Right lung (tissue), 5 donors: ENCODE data around the gene SLF2. TPM values are rescaled to one million over a fixed set of nuclear protein-coding genes. Genes with fewer than 3 reads are reported as not detected.

Experiments used
- DNase-seq, 2 donors: peaks; one replicate each; pipeline ENCODE4 v3.0.0-alpha.2; 2013
- polyA plus RNA-seq, 5 donors: library from polyadenylated mRNA; unstranded; fragments of 120-200 nt; gene quantifications; one replicate each; pipeline versions ENCODE4 v1.2.1 to v1.2.3, GENCODE V29; 2013; ENCODE audit warnings: inconsistent platforms in 1 of 5, low replicate concordance in 1 of 5; ENCODE audit not compliant: insufficient read length in 5 of 5, insufficient read depth in 1 of 5

SLF2 gene
- polyA plus RNA-seq, 5 donors = 47.4 to 70.5 (median 57.0) TPM

- DNase-seq = peak; percentile 64 to 81
Observed at GRCh38 chr10:101012525-101013364, 100.0 kb downstream of the SLF2 start.

- no peak for DNase-seq
Observed at GRCh38 chr10:101013365-101013825, 100.6 kb downstream of the SLF2 start.

GRCh38 chr10:101014230-101014884 lies 101.6 kb downstream of the SLF2 start:
- DNase-seq = peak in 1 of 2 donors; percentile 67

Other genes starting within 250 kb of the SLF2 start
- under 1 TPM in 2 of 5 donors, not detected in 3; 0.15 to 0.64 TPM for gene PAX2, start 167.4 kb upstream of the SLF2 start, polyA plus RNA-seq
- gene SEMA4G, start 56.5 kb downstream of the SLF2 start, polyA plus RNA-seq = 10 to 100 TPM; 30.7 to 46.3 (median 36.4) TPM
- 100 to 1,000 TPM in 2 of 5 donors, 10 to 100 TPM in 3; 72.7 to 128 (median 87.3) TPM for gene MRPL43, start 74.5 kb downstream of the SLF2 start, polyA plus RNA-seq
- gene TWNK, start 74.6 kb downstream of the SLF2 start, polyA plus RNA-seq = 10 to 100 TPM in 3 of 5 donors, 1 to 10 TPM in 2; 7.9 to 12.8 (median 10.0) TPM
- 10 to 100 TPM; 37.4 to 73.9 (median 57.6) TPM for gene LZTS2, start 86.8 kb downstream of the SLF2 start, polyA plus RNA-seq
- under 1 TPM; 0.26 to 0.85 (median 0.69) TPM for gene PDZD7, start 118.2 kb downstream of the SLF2 start, polyA plus RNA-seq
- gene SFXN3, start 118.3 kb downstream of the SLF2 start, polyA plus RNA-seq = 10 to 100 TPM; 20.7 to 27.6 (median 22.7) TPM
- gene KAZALD1, start 149.0 kb downstream of the SLF2 start, polyA plus RNA-seq = 10 to 100 TPM in 4 of 5 donors, 1 to 10 TPM in 1; 8.4 to 19.8 (median 12.8) TPM
- gene TLX1, start 218.3 kb downstream of the SLF2 start, polyA plus RNA-seq = not detected